CD8-positive, alpha-beta memory T cell (primary cell): Measurements from ENCODE around the gene DPYD. TPM values are rescaled to one million over a fixed set of nuclear protein-coding genes. Genes with fewer than 3 reads are reported as not detected.

Source experiments
- CTCF ChIA-PET: fragments of 350-600 bp; sonication (Branson Sonifier 250); formaldehyde crosslinking; loops from one replicate; lab custom pipeline; 2021; ENCODE audit warnings: antibody characterized with exemption; lab: Charles Lee
- POLR2A ChIA-PET: fragments of 350-600 bp; sonication (Branson Sonifier 250); formaldehyde crosslinking; loops from one replicate; lab custom pipeline; 2021; ENCODE audit warnings: antibody characterized with exemption; lab: Charles Lee
- DNase-seq, 5 donors: peaks; one replicate each; pipeline versions ENCODE4 v3.0.0 to v3.0.0-alpha.2; 2020 to 2022; ENCODE audit warnings: mixed read lengths in 1 of 5
- H3K27ac ChIP-seq: one replicate; pipeline ENCODE4 v1.7.0; 2013; ENCODE audit warnings: low read depth, mild to moderate bottlenecking, low read length, moderate library complexity
- H3K27me3 ChIP-seq: 2 replicates; pipeline ENCODE4 v1.7.0; 2013; ENCODE audit warnings: low read length, mild to moderate bottlenecking; ENCODE audit not compliant: insufficient read depth, poor library complexity, severe bottlenecking
- H3K36me3 ChIP-seq: 2 replicates; pipeline ENCODE4 v1.7.0; 2013; ENCODE audit warnings: mild to moderate bottlenecking, low read length, moderate library complexity; ENCODE audit not compliant: insufficient read depth
- H3K4me1 ChIP-seq: 2 replicates; pipeline ENCODE4 v1.7.0; 2013; ENCODE audit warnings: mild to moderate bottlenecking, low read length, moderate library complexity; ENCODE audit not compliant: insufficient read depth
- H3K4me3 ChIP-seq: 2 replicates; pipeline ENCODE4 v1.7.0; 2013; ENCODE audit warnings: mild to moderate bottlenecking, low read length
- H3K9me3 ChIP-seq: 2 replicates; pipeline ENCODE4 v1.7.0; 2013; ENCODE audit warnings: mild to moderate bottlenecking, low read length
- H3K27ac Mint-ChIP-seq, 8 donors: one replicate each; pipeline ENCODE4 v1.8.0; 2020 to 2021; ENCODE audit warnings: mixed read lengths in 8 of 8, mild to moderate bottlenecking in 6 of 8, inconsistent platforms in 3 of 8, moderate library complexity in 3 of 8
- H3K27me3 Mint-ChIP-seq, 2 donors: one replicate each; pipeline ENCODE4 v1.8.0; 2020 to 2021; ENCODE audit warnings: mixed read lengths in 2 of 2, mild to moderate bottlenecking in 1 of 2, moderate library complexity in 1 of 2
- H3K36me3 Mint-ChIP-seq, 3 donors: one replicate each; pipeline ENCODE4 v1.8.0; 2020 to 2021; ENCODE audit warnings: mixed read lengths in 3 of 3, inconsistent platforms in 1 of 3, mild to moderate bottlenecking in 1 of 3
- H3K4me1 Mint-ChIP-seq, 3 donors: one replicate each; pipeline ENCODE4 v1.8.0; 2020 to 2021; ENCODE audit warnings: mixed read lengths in 3 of 3, inconsistent platforms in 1 of 3, mild to moderate bottlenecking in 1 of 3
- H3K4me3 Mint-ChIP-seq, 7 donors: one replicate each; pipeline ENCODE4 v1.8.0; 2020 to 2021; ENCODE audit warnings: mixed read lengths in 7 of 7, mild to moderate bottlenecking in 6 of 7, moderate library complexity in 4 of 7, inconsistent platforms in 2 of 7
- H3K9me3 Mint-ChIP-seq, 5 donors: one replicate each; pipeline ENCODE4 v1.8.0; 2020 to 2022; ENCODE audit warnings: mixed read lengths in 5 of 5, mild to moderate bottlenecking in 3 of 5, moderate library complexity in 2 of 5, inconsistent platforms in 1 of 5
- polyA plus RNA-seq: library from polyadenylated mRNA; unstranded; fragments of 300-500 nt; fragmentation: Illumina TruSeq; gene quantifications from one replicate; pipeline ENCODE4 v1.2.3, GENCODE V29; 2021
- total RNA-seq, 2 experiments: library from RNA; stranded (reverse); gene quantifications; one replicate each; pipeline ENCODE4 v1.2.3, GENCODE V29; 2021

The DPYD gene
- total and polyA plus RNA-seq, 3 experiments from 2014 or later, result 9.6 to 43.9 (median 10.3) TPM

GRCh38 chr1:97414682-97415312 is 506.0 kb downstream of the DPYD start:
- CTCF ChIA-PET, result no interaction called here
- no peaks in the 10 kb centered on the region for H3K36me3 ChIP-seq
- no peaks in the 10 kb centered on the region for H3K9me3 ChIP-seq
- H3K27ac Mint-ChIP-seq, result no peak overlapping the region
- H3K27me3 Mint-ChIP-seq, result no peaks in the 10 kb centered on the region
- H3K4me1 ChIP-seq, result no peaks in the 10 kb centered on the region
- H3K27ac ChIP-seq, result no peak overlapping the region
- POLR2A ChIA-PET, result no interaction called here
- no peak overlapping the region for H3K4me3 ChIP-seq
- no peaks in the 10 kb centered on the region for H3K27me3 ChIP-seq
- H3K4me1 Mint-ChIP-seq, result no peaks in the 10 kb centered on the region
- no peak overlapping the region for H3K4me3 Mint-ChIP-seq
- DNase-seq, result no peak
- peaks cover 4 to 13% (median 10%) of the 10 kb centered on the region in 3 donors for H3K36me3 Mint-ChIP-seq
- no peaks in the 10 kb centered on the region for H3K9me3 Mint-ChIP-seq

GRCh38 chr1:97412737-97413136 is 508.1 kb downstream of the DPYD start:
- Mint-ChIP-seq H3K9me3 (no peaks in the 10 kb centered on the region), H3K36me3 (peaks cover 18 to 27% (median 24%) of the 10 kb centered on the region in 3 donors), H3K4me3 (no peak overlapping the region), H3K4me1 (no peaks in the 10 kb centered on the region), H3K27ac (no peak overlapping the region), H3K27me3 (no peaks in the 10 kb centered on the region)
- H3K4me3 ChIP-seq, result no peak overlapping the region
- no peaks in the 10 kb centered on the region for H3K27me3 ChIP-seq
- POLR2A ChIA-PET, result no interaction called here
- no peak overlapping the region for H3K27ac ChIP-seq
- DNase-seq, result no peak
- H3K36me3 ChIP-seq, result no peaks in the 10 kb centered on the region
- CTCF ChIA-PET, result no interaction called here
- H3K4me1 ChIP-seq, result no peaks in the 10 kb centered on the region
- no peaks in the 10 kb centered on the region for H3K9me3 ChIP-seq

GRCh38 chr1:97412166-97412565 is 508.7 kb downstream of the DPYD start:
- ChIA-PET CTCF (no interaction called here), POLR2A (no interaction called here)
- Mint-ChIP-seq H3K27me3 (no peaks in the 10 kb centered on the region), H3K4me3 (no peak overlapping the region), H3K4me1 (no peaks in the 10 kb centered on the region), H3K36me3 (peaks cover 18 to 30% (median 29%) of the 10 kb centered on the region in 3 donors), H3K27ac (no peak overlapping the region), H3K9me3 (no peaks in the 10 kb centered on the region)
- H3K4me1 ChIP-seq, result no peaks in the 10 kb centered on the region
- H3K4me3 ChIP-seq, result no peak overlapping the region
- no peaks in the 10 kb centered on the region for H3K36me3 ChIP-seq
- no peak overlapping the region for H3K27ac ChIP-seq
- no peak for DNase-seq
- H3K9me3 ChIP-seq, result no peaks in the 10 kb centered on the region
- no peaks in the 10 kb centered on the region for H3K27me3 ChIP-seq

GRCh38 chr1:97396463-97396862 is 524.4 kb downstream of the DPYD start:
- no peak overlapping the region for H3K4me3 Mint-ChIP-seq
- ChIA-PET POLR2A (no interaction called here), CTCF (no interaction called here)
- peaks cover 0 to 10% (median 6%) of the 10 kb centered on the region in 5 donors for H3K9me3 Mint-ChIP-seq
- H3K27ac Mint-ChIP-seq, result no peak overlapping the region
- H3K36me3 Mint-ChIP-seq, result peaks cover 1 to 39% (median 6%) of the 10 kb centered on the region in 3 donors
- Histone ChIP-seq H3K27me3 (no peaks in the 10 kb centered on the region), H3K27ac (no peak overlapping the region), H3K4me3 (no peak overlapping the region), H3K9me3 (no peaks in the 10 kb centered on the region), H3K4me1 (no peaks in the 10 kb centered on the region), H3K36me3 (no peaks in the 10 kb centered on the region)
- H3K4me1 Mint-ChIP-seq, result no peaks in the 10 kb centered on the region
- no peaks in the 10 kb centered on the region for H3K27me3 Mint-ChIP-seq
- no peak for DNase-seq

- CTCF ChIA-PET, result no interaction called here
Observed at GRCh38 chr1:97392701-97393100, 528.1 kb downstream of the DPYD start.

GRCh38 chr1:97385536-97386277 is 535.1 kb downstream of the DPYD start:
- Mint-ChIP-seq H3K27ac (no peak overlapping the region), H3K4me1 (peaks cover 0 to 3% (median 0%) of the 10 kb centered on the region in 3 donors), H3K27me3 (no peaks in the 10 kb centered on the region), H3K9me3 (no peaks in the 10 kb centered on the region), H3K36me3 (peaks cover 0 to 4% (median 2%) of the 10 kb centered on the region in 3 donors), H3K4me3 (no peak overlapping the region)
- Histone ChIP-seq H3K4me3 (no peak overlapping the region), H3K9me3 (no peaks in the 10 kb centered on the region), H3K4me1 (no peaks in the 10 kb centered on the region), H3K27me3 (no peaks in the 10 kb centered on the region), H3K27ac (no peak overlapping the region), H3K36me3 (no peaks in the 10 kb centered on the region)
- POLR2A ChIA-PET, result no interaction called here
- CTCF ChIA-PET, result interaction anchor here (0.7 kb wide), 2 partner anchors 245 to 1088 kb away, joined by 3 read pairs; no protein-coding TSS in a partner anchor
- no peak for DNase-seq

More at GRCh38 chr1:97392701-97393100, 528.1 kb downstream of the DPYD start:
- peaks cover 0 to 5% (median 4%) of the 10 kb centered on the region in 5 donors for H3K9me3 Mint-ChIP-seq
- no peaks in the 10 kb centered on the region for H3K36me3 ChIP-seq
- H3K4me1 Mint-ChIP-seq, result no peaks in the 10 kb centered on the region
- no peak for DNase-seq
- H3K36me3 Mint-ChIP-seq, result peaks cover 2 to 31% (median 5%) of the 10 kb centered on the region in 3 donors
- H3K4me1 ChIP-seq, result no peaks in the 10 kb centered on the region
- H3K27me3 ChIP-seq, result no peaks in the 10 kb centered on the region
- H3K4me3 ChIP-seq, result no peak overlapping the region
- no peaks in the 10 kb centered on the region for H3K9me3 ChIP-seq
- no peaks in the 10 kb centered on the region for H3K27me3 Mint-ChIP-seq
- H3K4me3 Mint-ChIP-seq, result no peak overlapping the region
- H3K27ac ChIP-seq, result no peak overlapping the region
- POLR2A ChIA-PET, result no interaction called here
- H3K27ac Mint-ChIP-seq, result no peak overlapping the region

- Histone ChIP-seq H3K4me1 (no peaks in the 10 kb centered on the region), H3K27me3 (no peaks in the 10 kb centered on the region), H3K27ac (no peak overlapping the region), H3K4me3 (no peak overlapping the region), H3K36me3 (no peaks in the 10 kb centered on the region), H3K9me3 (no peaks in the 10 kb centered on the region)
- H3K27ac Mint-ChIP-seq, result no peak overlapping the region
- no peak overlapping the region for H3K4me3 Mint-ChIP-seq
- CTCF ChIA-PET, result no interaction called here
- peaks cover 0 to 7% (median 2%) of the 10 kb centered on the region in 3 donors for H3K36me3 Mint-ChIP-seq
- H3K9me3 Mint-ChIP-seq, result no peaks in the 10 kb centered on the region
- H3K27me3 Mint-ChIP-seq, result no peaks in the 10 kb centered on the region
- POLR2A ChIA-PET, result no interaction called here
- peaks cover 0 to 8% (median 4%) of the 10 kb centered on the region in 3 donors for H3K4me1 Mint-ChIP-seq
- no peak for DNase-seq
Observed at GRCh38 chr1:97384294-97384968, 536.4 kb downstream of the DPYD start.

- Mint-ChIP-seq H3K4me3 (no peak overlapping the region), H3K36me3 (peaks cover 0 to 10% (median 3%) of the 10 kb centered on the region in 3 donors), H3K27me3 (no peaks in the 10 kb centered on the region), H3K9me3 (no peaks in the 10 kb centered on the region), H3K27ac (no peak overlapping the region), H3K4me1 (peaks cover 4 to 12% (median 10%) of the 10 kb centered on the region in 3 donors)
- Histone ChIP-seq H3K27ac (no peak overlapping the region), H3K9me3 (no peaks in the 10 kb centered on the region), H3K36me3 (no peaks in the 10 kb centered on the region), H3K4me1 (no peaks in the 10 kb centered on the region), H3K4me3 (no peak overlapping the region), H3K27me3 (no peaks in the 10 kb centered on the region)
- ChIA-PET CTCF (no interaction called here), POLR2A (no interaction called here)
- no peak for DNase-seq
Observed at GRCh38 chr1:97383797-97384196, 537.0 kb downstream of the DPYD start.
